ENCODE data around the gene COG5.

DNA sequence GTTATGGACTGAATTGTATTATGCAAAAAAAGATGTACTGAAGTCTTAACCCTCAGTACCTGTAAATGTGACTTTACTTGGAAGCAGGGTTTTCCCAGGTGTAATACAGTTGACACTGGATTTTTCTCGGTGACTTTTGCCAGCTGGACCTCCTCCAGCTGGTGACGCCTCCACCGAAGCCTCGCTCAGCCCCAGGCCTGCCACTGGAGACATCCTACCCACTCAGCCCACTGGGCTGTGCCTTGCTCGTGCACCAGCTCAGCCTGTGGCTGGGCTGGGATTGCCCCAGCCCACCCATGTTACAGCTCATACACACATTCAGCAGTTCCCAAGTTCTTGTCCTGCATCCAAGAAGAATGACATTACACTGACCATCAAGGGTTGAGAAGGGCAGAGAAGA, 136.3 kb downstream of the COG5 start:
- TF ChIP-seq EZH2 (IDR thresholded peaks at IDR 0.05; ENCODE audit: borderline replicate concordance, low read length): no peak
- TF ChIP-seq, protein P1, sequence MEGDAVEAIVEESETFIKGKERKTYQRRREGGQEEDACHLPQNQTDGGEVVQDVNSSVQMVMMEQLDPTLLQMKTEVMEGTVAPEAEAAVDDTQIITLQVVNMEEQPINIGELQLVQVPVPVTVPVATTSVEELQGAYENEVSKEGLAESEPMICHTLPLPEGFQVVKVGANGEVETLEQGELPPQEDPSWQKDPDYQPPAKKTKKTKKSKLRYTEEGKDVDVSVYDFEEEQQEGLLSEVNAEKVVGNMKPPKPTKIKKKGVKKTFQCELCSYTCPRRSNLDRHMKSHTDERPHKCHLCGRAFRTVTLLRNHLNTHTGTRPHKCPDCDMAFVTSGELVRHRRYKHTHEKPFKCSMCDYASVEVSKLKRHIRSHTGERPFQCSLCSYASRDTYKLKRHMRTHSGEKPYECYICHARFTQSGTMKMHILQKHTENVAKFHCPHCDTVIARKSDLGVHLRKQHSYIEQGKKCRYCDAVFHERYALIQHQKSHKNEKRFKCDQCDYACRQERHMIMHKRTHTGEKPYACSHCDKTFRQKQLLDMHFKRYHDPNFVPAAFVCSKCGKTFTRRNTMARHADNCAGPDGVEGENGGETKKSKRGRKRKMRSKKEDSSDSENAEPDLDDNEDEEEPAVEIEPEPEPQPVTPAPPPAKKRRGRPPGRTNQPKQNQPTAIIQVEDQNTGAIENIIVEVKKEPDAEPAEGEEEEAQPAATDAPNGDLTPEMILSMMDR (IDR thresholded peaks at IDR 0.05; ENCODE audit: low read length): no peak
